Measurements from ENCODE around the gene ZNF683.
"Not testable (repeated sequence)": the region's sequence is repeated elsewhere in the genome, so short reads cannot be mapped to it uniquely, and the experiment has no call there.

The ZNF683 gene

DNA sequence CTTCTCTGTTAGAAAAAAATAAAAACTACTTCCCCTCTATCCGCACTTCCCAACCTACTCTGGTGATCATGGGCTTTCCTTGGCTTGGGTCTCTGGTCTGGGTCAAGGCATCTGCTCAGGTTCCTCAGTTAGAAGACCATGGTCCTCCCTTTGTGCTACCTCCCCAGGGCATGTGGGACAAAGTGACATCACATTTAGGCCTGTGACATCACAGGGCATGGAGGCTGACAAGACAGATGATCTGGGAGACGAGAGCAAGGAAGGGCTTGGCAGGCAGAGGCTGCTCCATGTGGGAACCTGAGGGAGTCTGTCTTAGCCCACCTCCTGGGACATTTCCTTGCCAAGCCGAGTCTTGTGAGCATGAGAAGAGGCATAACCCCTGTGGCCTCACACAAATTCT, at the start of gene ZNF683:
Gene ZNF683, minus strand, starts transcription at position 140 of the 400 bp plus-strand sequence. CDS start 4,179 bp downstream, outside the sequence.
- not testable (repeated sequence) for DNase-seq

GRCh38 chr1:26419494-26419893, 46.9 kb upstream of the ZNF683 start:
- DNase-seq, result no peak

GRCh38 chr1:26418865-26419349, 46.4 kb upstream of the ZNF683 start:
- DNase-seq, result no peak

GRCh38 chr1:26417111-26417759, 44.7 kb upstream of the ZNF683 start:
- peak; percentile 89 for DNase-seq

- DNase-seq, result no peak
Observed at GRCh38 chr1:26413031-26413430, 40.5 kb upstream of the ZNF683 start.

DNA sequence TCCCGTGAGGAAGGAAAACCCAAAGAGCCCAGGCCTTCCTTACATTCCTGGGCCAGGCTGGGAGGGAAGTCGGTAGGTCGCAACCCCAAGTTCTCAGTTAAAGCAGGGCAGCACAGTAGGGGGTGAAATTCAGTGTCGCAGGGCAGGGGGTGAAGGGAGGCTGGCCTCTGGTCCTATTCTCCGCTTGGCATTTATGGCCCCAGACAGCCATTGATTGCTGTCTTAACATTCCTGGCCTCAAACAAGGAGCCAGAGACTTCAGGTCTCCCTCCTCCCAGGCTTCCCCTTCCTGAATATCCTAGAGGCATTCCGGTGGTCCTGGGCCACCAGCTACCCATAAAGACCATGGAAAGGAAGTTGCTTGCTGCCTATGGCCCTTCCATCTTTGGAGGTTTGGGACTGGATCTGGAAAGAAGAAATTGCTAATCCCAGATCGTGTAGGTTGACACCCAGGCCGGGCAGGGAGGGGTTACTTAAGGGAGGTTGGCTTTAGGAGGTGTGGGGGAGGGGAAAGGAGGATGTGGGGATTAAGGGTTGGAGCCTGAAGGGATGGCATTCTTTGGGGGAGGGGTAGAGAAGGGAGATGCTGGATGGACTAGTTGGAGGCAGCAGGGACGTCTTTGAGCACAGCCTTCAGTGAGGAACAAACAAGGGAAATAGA, 39.8 kb upstream of the ZNF683 start:
- DNase-seq, result no peak

GRCh38 chr1:26411624-26412074, 39.1 kb upstream of the ZNF683 start:
- DNase-seq, result no peak

GRCh38 chr1:26410706-26411623, 38.4 kb upstream of the ZNF683 start, which contains the start of gene LIN28A:
LIN28A (plus strand) TSS chr1:26410817; CDS start chr1:26410892, 75 bp downstream.
- no peak for DNase-seq

GRCh38 chr1:26409191-26409807, 36.7 kb upstream of the ZNF683 start:
- no peak for DNase-seq

DNA sequence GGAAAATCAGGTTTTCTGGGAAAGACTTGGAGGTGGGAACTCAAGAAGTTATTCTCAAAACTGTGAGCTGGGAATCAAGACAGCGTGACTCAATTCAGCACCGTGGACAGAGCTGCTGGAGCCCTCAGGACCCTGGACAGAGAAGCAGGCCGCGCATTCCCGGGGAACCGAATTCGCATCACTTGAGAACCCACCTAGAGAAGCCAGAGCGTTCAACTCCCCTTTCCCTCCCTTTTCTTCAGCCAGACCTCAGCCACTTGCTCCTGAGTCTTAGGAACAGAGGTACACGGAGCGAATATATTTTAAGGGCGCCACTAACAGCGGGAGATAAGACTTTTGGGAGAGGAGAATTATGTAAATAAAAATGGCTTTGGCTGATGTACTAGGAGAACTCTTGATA, 36.1 kb upstream of the ZNF683 start:
- DNase-seq, result peak; percentile 63

DNA sequence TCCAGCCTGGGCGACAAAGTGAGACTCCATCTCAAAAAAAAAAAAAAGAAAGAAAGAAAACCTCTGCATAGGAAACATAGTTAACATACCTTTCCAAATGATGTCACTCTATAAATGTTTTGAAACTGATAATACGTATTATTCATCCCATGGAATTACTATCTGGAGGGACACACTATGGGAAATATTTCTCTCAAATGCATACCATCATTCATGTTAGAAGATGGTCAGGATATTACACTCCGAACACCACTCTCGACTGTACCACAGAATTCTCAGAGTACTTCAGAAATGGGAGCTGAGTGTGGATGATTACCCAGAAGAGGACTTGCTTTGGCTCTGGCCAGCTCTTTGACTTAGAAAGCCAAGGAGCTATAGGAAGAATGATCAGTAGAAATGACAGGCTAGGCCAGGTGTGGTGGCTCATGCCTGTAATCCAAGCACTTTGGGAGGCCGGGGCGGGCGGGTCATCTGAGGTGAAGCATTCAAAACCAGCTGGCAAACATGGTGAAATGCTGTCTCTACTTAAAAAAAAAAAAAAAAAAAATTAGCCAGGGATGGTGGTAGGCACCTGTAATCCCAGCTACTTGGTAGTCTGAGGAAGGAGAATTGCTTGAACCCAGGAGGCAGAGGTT, 32.8 kb upstream of the ZNF683 start:
- DNase-seq, result no peak

- no peak for DNase-seq
Observed at GRCh38 chr1:26404641-26405040, 32.1 kb upstream of the ZNF683 start.

- DNase-seq, result no peak
Observed at GRCh38 chr1:26403656-26404055, 31.1 kb upstream of the ZNF683 start.

DNA sequence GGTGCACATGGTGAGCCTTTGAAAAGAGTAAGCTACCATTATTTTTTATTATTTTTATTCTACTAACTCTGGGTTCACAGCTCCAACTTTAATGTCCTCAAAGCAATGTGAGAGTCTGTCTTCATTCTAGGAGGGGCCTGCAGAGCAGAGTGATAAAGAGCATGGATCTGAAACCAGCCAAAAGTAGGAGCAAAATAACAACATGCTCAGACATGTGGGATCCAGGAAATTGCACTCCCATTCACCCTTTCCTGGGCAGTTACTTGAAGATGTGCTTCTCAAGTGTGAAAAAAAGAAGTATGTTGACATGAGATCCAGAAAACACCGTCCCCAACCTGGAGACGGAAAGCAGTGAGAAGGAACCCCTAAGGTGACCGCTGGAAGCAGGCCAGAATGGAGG, 29.3 kb upstream of the ZNF683 start:
- DNase-seq, result no peak

DNA sequence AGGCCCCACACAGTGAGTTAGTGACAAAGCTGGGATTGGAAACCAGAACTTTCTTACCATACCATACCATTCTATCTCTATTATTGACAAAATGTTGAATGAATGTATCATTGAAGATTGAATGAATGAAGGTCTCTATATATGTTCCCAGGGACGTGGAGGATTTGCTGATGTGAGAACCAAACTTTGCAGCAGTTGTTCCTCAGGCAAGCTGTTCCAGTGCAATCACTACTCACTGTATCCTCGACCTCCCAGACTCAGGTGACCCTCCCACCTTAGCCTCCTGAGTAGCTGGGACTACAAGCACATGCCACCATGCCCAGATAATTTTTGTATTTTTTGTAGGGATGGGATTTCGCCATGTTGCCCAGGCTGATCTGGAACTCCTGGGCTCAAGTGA, 26.5 kb upstream of the ZNF683 start:
- DNase-seq, result no peak

DNA sequence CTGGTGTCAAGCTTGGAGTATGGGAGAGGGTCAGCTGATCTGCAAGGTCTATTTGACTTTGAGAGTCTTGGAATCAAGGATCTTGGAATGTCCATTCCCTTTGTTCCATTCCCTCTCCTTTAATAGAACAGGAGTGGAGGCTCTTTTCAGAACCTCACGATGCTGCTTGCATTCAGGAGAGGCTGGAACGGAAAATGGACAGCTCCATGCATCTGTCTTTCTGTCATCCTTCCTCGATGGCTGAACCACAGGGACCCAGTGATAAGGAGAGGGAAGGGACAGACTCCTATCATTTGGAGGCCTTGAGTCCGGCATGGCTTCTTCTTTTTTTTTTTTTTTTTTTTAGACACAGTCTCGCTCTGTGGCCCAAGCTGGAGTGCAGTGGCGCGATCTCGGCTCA, 23.2 kb upstream of the ZNF683 start:
- no peak for DNase-seq

DNA sequence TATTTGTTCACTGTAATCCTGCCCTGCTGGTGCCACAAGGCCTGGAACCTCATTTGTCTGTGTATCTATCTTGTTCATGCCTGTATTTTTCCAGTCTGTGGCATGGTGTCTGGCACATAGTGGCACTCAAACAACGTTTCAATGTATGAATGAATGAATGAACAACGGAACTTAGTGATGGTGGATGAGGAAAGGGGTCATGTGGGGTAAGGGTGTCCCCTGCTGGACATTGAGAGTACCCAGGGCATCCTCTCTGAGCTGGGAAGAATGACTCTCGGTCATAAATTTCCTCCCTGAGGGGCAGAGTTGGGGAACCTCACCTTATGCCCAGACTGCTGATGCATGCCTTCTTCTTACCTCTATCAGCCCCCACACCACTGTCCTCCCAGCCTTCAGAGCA, 18.9 kb upstream of the ZNF683 start:
- peak; percentile 44 for DNase-seq

GRCh38 chr1:26389604-26390247, 17.2 kb upstream of the ZNF683 start:
- DNase-seq, result no peak

- no peak for DNase-seq
Observed at GRCh38 chr1:26388791-26389445, 16.4 kb upstream of the ZNF683 start.

GRCh38 chr1:26387447-26387846, 14.9 kb upstream of the ZNF683 start:
- peak; percentile 22 for DNase-seq

DNA sequence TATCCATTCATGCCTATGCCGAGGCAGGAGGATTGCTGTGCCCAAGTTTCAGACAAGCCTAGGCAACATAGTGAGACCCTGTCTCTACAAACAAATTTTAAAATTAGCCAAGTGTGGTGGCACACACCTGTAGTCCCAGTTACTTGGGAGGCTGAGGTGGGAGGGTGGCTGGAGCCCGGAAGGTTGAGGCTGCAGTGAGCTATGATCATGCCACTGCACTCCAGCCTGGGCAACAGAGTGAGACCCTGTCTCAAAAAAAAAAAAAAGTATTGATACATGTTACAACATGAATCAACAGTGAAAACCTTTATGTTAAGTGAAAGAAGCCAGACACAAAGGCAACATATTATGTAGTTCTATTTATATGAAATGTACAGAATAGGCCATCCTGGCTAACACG, 12.5 kb upstream of the ZNF683 start:
- DNase-seq, result not testable (repeated sequence)

Data from activated CD4-positive, alpha-beta T cell treated with anti-CD3 and anti-CD28 coated beads, Interleukin-2, Interleukin-6, amounts not matched to agents 100 ng/mL and 50 ng/mL, durations not matched to agents 16 hours and 8 hours (primary cell).